A673 (cell line): ENCODE measurements around the gene VRK2. TPM values are rescaled to one million over a fixed set of nuclear protein-coding genes. Genes with fewer than 3 reads are reported as not detected.

Source experiments
- BruUV-seq: library from RNA; stranded (reverse); fragments of 400-500 nt; replicated peaks from 2 replicates; lab custom pipeline; 2021; lab: Mats Ljungman, UMichigan
- CTCF ChIA-PET: fragments of 300-600 bp; sonication (Branson Sonifier 250); formaldehyde crosslinking; loops from one replicate; lab custom pipeline; 2022; ENCODE audit warnings: antibody characterized with exemption; lab: Charles Lee
- POLR2A ChIA-PET: fragments of 300-600 bp; sonication (Branson Sonifier 250); formaldehyde crosslinking; loops from one replicate; lab custom pipeline; 2022; ENCODE audit warnings: antibody characterized with exemption; ENCODE audit not compliant: low non-redundant PET; lab: Charles Lee
- DNase-seq: peaks from one replicate; pipeline ENCODE4 v3.0.0-alpha.2; 2015; ENCODE audit warnings: low spot score
- H3K27ac ChIP-seq: fragments of 200-600 bp; sonication (generic); 2 replicates; pipeline ENCODE4 v1.5.1; 2016; ENCODE audit warnings: mixed run types, low read depth, mild to moderate bottlenecking, mixed read lengths, antibody characterized with exemption, low read length; ENCODE audit not compliant: poor library complexity, severe bottlenecking
- H3K27me3 ChIP-seq: fragments of 200-600 bp; sonication (generic); replicated peaks from 2 replicates; pipeline ENCODE4 v1.6.1; 2017; ENCODE audit warnings: mixed run types, low read depth, mild to moderate bottlenecking, mixed read lengths, antibody characterized with exemption, low read length; ENCODE audit not compliant: insufficient read depth, poor library complexity
- H3K36me3 ChIP-seq: fragments of 200-600 bp; sonication (generic); 2 replicates; pipeline ENCODE4 v1.6.1; 2016; ENCODE audit warnings: mixed run types, mild to moderate bottlenecking, mixed read lengths, antibody characterized with exemption, low read length; ENCODE audit not compliant: insufficient read depth, poor library complexity, severe bottlenecking
- H3K4me1 ChIP-seq: fragments of 200-600 bp; sonication (generic); 2 replicates; pipeline ENCODE4 v1.6.1; 2017; ENCODE audit warnings: mixed run types, mild to moderate bottlenecking, mixed read lengths, antibody characterized with exemption, low read length; ENCODE audit not compliant: insufficient read depth, poor library complexity, severe bottlenecking
- H3K4me3 ChIP-seq: fragments of 200-600 bp; sonication (generic); 2 replicates; pipeline ENCODE4 v1.5.1; 2016; ENCODE audit warnings: low read depth, mixed run types, mild to moderate bottlenecking, mixed read lengths, low read length; ENCODE audit not compliant: poor library complexity, severe bottlenecking
- H3K9me3 ChIP-seq: fragments of 200-600 bp; sonication (generic); 2 replicates; pipeline ENCODE4 v1.6.1; 2016; ENCODE audit warnings: mixed run types, low read depth, mild to moderate bottlenecking, mixed read lengths, antibody characterized with exemption, low read length; ENCODE audit not compliant: poor library complexity, severe bottlenecking
- EZH2 ChIP-seq: fragments of 200-600 bp; sonication (generic); IDR thresholded peaks from 2 replicates; pipeline ENCODE4 v1.6.1; 2017; ENCODE audit warnings: borderline replicate concordance, low read depth, mild to moderate bottlenecking, mixed read lengths, antibody characterized with exemption, low read length; ENCODE audit not compliant: poor library complexity, severe bottlenecking
- intact Hi-C: fragments of 100-400 bp; cut with micrococcal nuclease; formaldehyde crosslinking; loops from one replicate; pipeline ENCODE4 v1.10.0; 2022; ENCODE audit not compliant: unreplicated experiment
- total RNA-seq: library from RNA; stranded (reverse); gene quantifications from 2 replicates; pipeline ENCODE4 v1.2.3, GENCODE V29; 2021
- TF ChIP-seq, protein P1 (sequence below): fragments of 300-800, 200-600 bp; sonication (generic); conservative IDR thresholded peaks from 2 replicates; pipeline ENCODE4 v1.5.1; 2017; ENCODE audit warnings: low read depth, mild to moderate bottlenecking, antibody characterized with exemption, low read length, moderate library complexity, mixed read lengths

Gene VRK2
- total RNA-seq, 1 experiment from 2014 or later: 16.1 TPM

DNA sequence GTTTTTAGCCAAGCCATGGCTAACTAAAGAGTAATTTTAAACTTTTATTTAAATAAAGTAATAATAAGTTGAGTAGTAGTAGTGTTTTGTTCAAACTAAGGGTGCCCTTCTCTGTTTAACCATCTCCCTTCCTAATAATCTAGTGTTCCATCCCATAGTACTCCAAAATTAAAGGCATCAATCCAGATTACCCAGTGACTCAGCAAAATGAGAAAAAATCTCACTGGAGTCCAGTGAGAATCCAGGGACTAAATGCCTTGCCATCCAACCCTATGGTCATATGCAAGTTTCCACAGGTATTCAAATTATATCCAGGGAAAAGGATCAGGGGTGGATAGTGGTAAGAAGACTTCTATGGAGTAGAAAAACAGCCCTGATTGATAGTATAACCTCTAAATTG is 19.6 kb upstream of the VRK2 start:
- no peak for DNase-seq
- TF ChIP-seq, protein P1, sequence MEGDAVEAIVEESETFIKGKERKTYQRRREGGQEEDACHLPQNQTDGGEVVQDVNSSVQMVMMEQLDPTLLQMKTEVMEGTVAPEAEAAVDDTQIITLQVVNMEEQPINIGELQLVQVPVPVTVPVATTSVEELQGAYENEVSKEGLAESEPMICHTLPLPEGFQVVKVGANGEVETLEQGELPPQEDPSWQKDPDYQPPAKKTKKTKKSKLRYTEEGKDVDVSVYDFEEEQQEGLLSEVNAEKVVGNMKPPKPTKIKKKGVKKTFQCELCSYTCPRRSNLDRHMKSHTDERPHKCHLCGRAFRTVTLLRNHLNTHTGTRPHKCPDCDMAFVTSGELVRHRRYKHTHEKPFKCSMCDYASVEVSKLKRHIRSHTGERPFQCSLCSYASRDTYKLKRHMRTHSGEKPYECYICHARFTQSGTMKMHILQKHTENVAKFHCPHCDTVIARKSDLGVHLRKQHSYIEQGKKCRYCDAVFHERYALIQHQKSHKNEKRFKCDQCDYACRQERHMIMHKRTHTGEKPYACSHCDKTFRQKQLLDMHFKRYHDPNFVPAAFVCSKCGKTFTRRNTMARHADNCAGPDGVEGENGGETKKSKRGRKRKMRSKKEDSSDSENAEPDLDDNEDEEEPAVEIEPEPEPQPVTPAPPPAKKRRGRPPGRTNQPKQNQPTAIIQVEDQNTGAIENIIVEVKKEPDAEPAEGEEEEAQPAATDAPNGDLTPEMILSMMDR: no peak
- no peak for TF ChIP-seq EZH2
- Histone ChIP-seq H3K4me3 (no peak overlapping the region), H3K27ac (no peak overlapping the region), H3K36me3 (no peaks in the 10 kb centered on the region), H3K4me1 (no peaks in the 10 kb centered on the region), H3K9me3 (no peaks in the 10 kb centered on the region), H3K27me3 (no peaks in the 10 kb centered on the region)
- BruUV-seq: no TSS peak
- ChIA-PET CTCF (no interaction called here), POLR2A (no interaction called here)
- intact Hi-C loops: no loop called here

DNA sequence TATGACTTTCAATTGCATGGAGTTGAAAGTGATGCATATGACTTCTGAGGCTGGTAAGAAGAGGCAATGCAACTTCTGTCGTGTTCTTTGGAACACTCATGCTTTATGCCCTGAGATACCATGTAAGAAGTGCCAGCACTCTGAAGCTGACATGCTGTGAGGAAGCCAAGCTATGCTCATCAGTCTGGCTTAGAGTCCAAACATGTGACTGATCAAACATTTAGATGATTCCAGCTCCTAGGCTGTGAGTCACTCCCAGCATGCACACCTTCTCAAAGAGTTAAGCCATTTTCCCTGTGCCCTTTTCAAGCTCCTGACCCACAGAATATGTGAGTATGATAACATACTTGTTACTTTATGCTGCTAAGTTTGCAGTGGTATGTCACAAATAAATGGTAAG is 15.8 kb upstream of the VRK2 start:
- H3K4me1 ChIP-seq: no peaks in the 10 kb centered on the region
- ChIA-PET CTCF (no interaction called here), POLR2A (no interaction called here)
- no TSS peak for BruUV-seq
- intact Hi-C loops: no loop called here
- no peaks in the 10 kb centered on the region for H3K9me3 ChIP-seq
- DNase-seq: no peak
- H3K4me3 ChIP-seq: no peak overlapping the region
- no peaks in the 10 kb centered on the region for H3K27me3 ChIP-seq
- no peak overlapping the region for H3K27ac ChIP-seq
- no peak for TF ChIP-seq EZH2
- TF ChIP-seq, protein P1: no peak
- H3K36me3 ChIP-seq: no peaks in the 10 kb centered on the region

DNA sequence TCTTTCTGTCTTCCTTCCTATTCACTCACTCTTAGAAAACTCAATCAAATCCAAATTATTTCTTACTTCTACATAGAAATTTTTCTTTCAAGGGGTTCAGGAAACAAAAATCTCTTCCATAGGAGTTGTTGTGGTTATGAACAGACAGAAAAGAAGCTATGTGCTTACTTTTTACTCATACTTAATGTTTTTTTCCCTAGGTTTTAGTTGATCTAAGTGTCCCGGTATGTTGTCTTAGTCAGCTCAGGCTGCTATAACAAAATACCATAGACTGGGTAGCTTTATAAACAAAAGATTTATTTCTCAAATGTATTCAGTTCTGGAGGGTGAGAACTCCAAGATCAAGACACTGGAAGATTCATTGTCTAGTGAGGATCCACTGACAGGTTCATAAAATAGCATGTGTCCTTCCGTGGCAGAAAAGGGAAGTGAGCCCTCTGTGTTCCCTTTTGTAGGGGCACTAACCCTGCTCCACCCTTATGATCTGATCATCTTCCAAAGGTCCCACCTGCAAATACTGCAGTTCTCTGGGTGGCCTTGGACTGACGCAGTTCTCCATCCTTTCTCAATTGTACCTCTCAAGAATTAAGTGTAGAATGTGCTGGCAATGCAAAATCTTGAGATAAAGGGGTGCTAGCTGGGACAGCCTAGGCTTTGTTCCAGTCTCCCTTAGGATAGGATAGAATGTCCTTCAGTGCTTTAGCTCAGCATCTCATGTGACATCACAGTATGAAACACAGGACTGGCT is 14.4 kb upstream of the VRK2 start:
- Histone ChIP-seq H3K9me3 (no peaks in the 10 kb centered on the region), H3K4me3 (no peak overlapping the region), H3K27me3 (no peaks in the 10 kb centered on the region), H3K27ac (no peak overlapping the region), H3K36me3 (no peaks in the 10 kb centered on the region), H3K4me1 (no peaks in the 10 kb centered on the region)
- POLR2A ChIA-PET: no interaction called here
- no peak for DNase-seq
- TF ChIP-seq, protein P1: no peak
- TF ChIP-seq EZH2: no peak
- CTCF ChIA-PET: no interaction called here
- no TSS peak for BruUV-seq
- intact Hi-C loops: no loop called here
